C4-2B (cell line): ENCODE results near the gene LMBR1.
A peak's percentile ranks its signal among the peaks of the same experiment; 100 is the strongest.

Source experiments
- H3K27ac ChIP-seq: fragments of 450-650 bp; 2 replicates; pipeline ENCODE4 v1.5.1; 2017
- ZFX ChIP-seq: fragments of 450-650 bp; IDR thresholded peaks from 2 replicates; pipeline ENCODE4 v1.6.1; 2017
- TF ChIP-seq, protein P1 (sequence below): fragments of 450-650 bp; conservative IDR thresholded peaks from 2 replicates; pipeline ENCODE4 v1.5.1; 2017; ENCODE audit warnings: mild to moderate bottlenecking

Gene LMBR1

DNA sequence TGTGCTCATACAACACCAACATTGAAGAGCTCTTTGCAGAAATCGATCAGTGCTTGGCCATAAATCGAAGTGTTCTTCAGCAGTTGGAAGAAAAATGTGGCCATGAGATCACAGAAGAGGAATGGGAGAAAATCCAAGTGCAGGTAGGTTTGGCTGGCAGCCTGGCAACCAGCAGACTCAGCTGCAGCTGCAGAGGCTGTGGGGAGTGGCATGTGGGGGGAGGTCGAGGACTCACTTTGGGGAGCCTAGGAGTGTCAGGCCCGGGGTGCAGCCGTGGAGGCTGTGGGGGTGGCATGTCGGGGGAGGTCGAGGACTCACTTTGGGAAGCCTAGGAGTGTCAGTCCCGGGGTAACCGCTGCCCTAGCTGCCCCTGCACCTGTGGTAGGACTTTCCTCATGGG lies 217.3 kb downstream of the LMBR1 start:
- TF ChIP-seq, protein P1, sequence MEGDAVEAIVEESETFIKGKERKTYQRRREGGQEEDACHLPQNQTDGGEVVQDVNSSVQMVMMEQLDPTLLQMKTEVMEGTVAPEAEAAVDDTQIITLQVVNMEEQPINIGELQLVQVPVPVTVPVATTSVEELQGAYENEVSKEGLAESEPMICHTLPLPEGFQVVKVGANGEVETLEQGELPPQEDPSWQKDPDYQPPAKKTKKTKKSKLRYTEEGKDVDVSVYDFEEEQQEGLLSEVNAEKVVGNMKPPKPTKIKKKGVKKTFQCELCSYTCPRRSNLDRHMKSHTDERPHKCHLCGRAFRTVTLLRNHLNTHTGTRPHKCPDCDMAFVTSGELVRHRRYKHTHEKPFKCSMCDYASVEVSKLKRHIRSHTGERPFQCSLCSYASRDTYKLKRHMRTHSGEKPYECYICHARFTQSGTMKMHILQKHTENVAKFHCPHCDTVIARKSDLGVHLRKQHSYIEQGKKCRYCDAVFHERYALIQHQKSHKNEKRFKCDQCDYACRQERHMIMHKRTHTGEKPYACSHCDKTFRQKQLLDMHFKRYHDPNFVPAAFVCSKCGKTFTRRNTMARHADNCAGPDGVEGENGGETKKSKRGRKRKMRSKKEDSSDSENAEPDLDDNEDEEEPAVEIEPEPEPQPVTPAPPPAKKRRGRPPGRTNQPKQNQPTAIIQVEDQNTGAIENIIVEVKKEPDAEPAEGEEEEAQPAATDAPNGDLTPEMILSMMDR = no peak
- no peak for TF ChIP-seq ZFX
- H3K27ac ChIP-seq = no peak overlapping the region

DNA sequence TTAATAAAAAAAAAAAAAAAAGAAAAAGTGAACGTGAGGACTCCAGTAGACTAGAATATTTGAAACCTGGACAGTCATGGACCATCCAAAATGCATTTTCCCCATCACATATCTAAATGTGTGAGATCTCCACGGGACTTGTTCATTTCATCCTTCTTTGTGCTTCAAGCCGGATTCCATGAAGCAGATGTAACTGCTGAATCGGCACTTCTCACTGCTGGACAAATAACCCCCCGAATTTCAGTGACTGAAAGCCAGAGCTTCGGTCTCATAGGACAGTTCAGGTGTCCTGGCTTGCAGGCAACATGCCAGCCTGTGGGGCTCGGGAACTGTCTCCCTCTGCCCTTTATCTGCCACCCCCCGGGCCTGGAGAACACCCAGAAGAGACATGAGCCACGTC lies 219.1 kb downstream of the LMBR1 start:
- no peak overlapping the region for H3K27ac ChIP-seq
- TF ChIP-seq, protein P1 = no peak
- TF ChIP-seq ZFX = no peak

DNA sequence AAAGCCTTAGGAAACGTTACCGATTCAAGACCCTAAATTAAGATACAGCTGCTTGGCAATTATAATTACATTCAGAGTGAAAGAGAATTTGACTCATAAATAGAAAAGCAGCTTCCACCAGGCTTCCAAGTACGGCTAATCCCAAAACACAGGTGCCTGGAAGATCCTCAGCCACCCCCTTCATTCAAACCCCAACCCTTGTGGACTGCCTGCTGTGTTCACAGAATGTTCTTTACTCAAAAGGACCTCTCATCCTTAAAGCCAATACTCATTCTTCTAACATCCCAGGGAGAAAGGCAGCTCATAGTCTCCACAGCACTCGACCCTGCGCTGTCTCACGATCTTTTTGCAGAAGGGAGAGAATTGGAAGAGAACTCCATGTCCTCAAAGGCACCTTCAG lies 219.5 kb downstream of the LMBR1 start:
- H3K27ac ChIP-seq = no peak overlapping the region
- no peak for TF ChIP-seq ZFX
- TF ChIP-seq, protein P1 = no peak

DNA sequence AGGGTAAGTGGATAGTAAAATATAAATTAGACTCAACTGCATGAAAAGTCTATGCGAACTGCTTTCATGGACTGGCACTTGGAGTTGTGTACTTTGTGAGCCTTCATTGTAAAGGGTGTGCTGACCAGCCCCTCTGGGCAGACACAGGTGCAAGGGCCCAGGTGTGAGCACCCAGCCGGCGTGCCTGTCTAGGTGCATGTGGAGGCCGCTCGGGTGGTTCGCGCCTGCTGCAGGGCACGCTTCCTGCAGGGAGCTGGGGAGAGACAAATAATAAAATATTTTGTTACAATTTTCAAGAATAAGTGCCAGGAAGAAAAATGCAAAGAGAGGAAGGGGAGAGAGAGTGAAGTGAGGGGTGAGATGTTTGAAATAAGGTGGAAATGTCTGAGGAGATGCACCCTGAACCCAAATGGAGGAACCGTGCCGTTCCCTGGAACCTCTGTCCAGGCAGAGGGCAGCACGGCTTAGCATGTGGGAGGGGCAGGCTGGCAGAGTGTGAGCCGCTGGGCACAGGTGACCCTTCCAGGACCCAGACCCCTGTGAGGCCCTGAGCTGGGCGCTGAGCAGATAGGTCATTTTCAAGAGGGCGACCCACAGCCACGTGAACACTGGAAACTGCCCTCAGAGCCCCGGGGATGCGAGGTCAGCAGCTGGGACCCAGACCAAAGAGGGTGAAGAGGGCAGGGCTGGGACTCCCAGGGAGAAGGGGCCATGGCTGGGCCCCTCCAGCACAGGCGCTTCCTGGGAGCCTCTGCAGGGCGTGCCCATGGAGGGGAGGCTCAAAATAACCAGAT lies 223.8 kb downstream of the LMBR1 start:
- TF ChIP-seq, protein P1 = no peak
- TF ChIP-seq ZFX = no peak
- no peak overlapping the region for H3K27ac ChIP-seq

DNA sequence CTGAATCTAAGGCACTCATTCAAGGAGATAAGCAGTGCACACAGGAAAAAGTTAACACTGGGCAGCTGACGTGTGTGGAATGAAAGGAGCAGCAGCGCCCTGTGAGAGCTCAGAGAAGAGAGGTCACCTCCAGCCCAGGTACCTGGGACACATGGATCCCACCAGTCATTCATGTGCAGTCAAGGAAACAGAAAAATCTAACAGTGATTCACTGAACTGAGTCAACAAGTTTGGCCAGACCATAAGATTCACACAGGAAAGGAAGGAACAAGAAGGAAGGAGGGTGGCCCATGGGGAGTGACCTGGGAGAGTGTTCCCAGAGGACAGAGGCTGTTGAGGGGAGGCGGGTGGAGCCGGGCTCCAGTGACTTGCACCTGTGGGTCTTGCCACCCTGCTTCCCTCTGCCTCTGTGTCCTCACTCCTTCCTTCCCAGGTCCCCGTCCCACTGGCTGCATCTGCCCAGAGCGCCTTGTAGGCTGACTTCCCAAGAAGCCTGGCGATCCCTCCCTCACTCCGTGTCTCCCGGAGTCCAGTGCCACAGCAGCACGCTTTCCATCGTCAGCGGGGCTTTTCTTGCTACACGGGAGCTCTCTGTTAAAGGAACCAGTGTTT lies 224.7 kb downstream of the LMBR1 start:
- H3K27ac ChIP-seq = no peak overlapping the region
- TF ChIP-seq, protein P1 = no peak
- no peak for TF ChIP-seq ZFX

DNA sequence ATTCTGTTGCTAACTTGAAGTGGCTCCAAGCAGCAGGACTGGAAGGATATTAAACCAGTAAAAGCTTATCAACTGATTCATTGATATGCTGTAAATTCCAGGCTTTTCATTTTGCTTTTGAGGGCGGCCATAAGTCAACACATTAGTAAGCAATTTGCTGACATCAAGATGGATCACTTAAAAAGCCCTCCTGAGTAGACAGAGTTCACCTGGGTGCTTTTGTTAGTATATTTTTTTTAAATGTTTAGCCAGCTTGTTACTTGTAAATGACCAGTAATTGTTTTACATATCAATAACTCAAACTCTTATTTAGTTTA lies 225.9 kb downstream of the LMBR1 start:
- peak overlapping the region; percentile 29; the same call in 1 of the 2 replicates for H3K27ac ChIP-seq
- TF ChIP-seq, protein P1 = no peak
- no peak for TF ChIP-seq ZFX

DNA sequence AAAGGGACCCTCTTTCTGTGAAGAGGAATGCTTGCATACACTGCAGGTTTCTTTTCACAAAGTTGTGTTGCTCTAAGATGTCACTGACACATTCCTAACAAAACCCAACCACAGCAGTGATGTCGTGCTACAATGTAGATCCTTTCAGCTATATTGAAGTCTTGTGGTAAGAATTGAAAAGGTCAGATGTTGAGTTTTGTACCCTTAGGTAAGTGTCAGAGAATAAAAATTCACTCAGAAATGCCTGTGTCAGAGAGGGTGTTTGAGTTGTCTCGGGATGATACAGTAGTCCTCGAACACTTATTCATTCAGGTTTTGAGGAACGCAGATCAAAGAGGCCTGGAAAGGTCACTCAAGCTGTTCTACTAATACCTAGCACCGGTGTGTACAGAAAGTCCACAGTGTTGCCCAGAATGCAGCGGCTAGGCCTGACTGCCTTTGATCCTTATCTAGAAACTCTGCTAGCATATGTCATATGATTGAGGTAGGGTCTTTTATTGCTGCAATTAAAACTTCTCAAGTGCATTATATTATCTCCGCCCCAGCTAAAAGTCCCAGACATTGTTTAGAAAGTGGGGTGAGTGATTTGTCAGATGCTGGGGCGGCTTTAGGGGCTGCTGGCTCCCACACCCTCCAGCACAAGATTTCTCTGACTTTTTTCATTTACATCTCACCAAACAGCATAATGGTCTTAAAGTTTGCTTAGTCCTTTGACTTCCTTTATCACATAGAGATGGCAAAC lies 226.4 kb downstream of the LMBR1 start:
- TF ChIP-seq ZFX = no peak
- TF ChIP-seq, protein P1 = no peak
- H3K27ac ChIP-seq = peak overlapping the region; percentile 29; the same call in 1 of the 2 replicates
